Lower leg skin (tissue), 4 donors: Measurements from ENCODE around the gene ATG12. TPM values are rescaled to one million over a fixed set of nuclear protein-coding genes. Genes with fewer than 3 reads are reported as not detected.
"Not testable (repeated sequence)": the region's sequence is repeated elsewhere in the genome, so short reads cannot be mapped to it uniquely, and the experiment has no call there.

Experiments used
- DNase-seq, 2 donors: peaks; one replicate each; pipeline ENCODE4 v3.0.0-alpha.2; 2019; ENCODE audit warnings: low spot score in 2 of 2
- H3K4me3 ChIP-seq: fragments of 200-600 bp; sonication (generic); 2 replicates; pipeline ENCODE4 v1.5.1; 2017; ENCODE audit warnings: mild to moderate bottlenecking, low read depth; ENCODE audit not compliant: poor library complexity, severe bottlenecking
- CTCF ChIP-seq, 3 donors: fragments of 450-650 bp; IDR thresholded peaks; one replicate each; pipeline ENCODE4 v1.5.1; 2016; ENCODE audit warnings: antibody characterized with exemption in 3 of 3, mild to moderate bottlenecking in 3 of 3, moderate library complexity in 2 of 3
- POLR2A ChIP-seq, 2 donors: fragments of 450-650 bp; IDR thresholded peaks; one replicate each; pipeline ENCODE4 v1.6.1; 2016 to 2017; ENCODE audit warnings: antibody characterized with exemption in 2 of 2, mild to moderate bottlenecking in 1 of 2, moderate library complexity in 1 of 2
- WGBS, 2 donors: methylation state at CpG; one replicate each; pipeline ENCODE4 v1.1.5; 2018; 5-methylcytosine and 5-hydroxymethylcytosine counted together
- intact Hi-C: fragments of 100-400 bp; cut with DNase I; formaldehyde crosslinking; loops from one replicate; pipeline ENCODE4 v1.15.0; 2023; ENCODE audit warnings: low total_unique reads
- total RNA-seq, 4 donors: library from RNA; depleted of rRNA; stranded (reverse); fragments of >200 nt; gene quantifications; one replicate each; pipeline ENCODE4 v1.1.0, GENCODE V29; 2016

ATG12 gene
- total RNA-seq, 4 donors from 2014 or later = 29.7 to 52.7 (median 34.8) TPM

GRCh38 chr5:115811406-115811805 lies 30.0 kb downstream of the ATG12 start:
- intact Hi-C loops = no loop called here
- DNase-seq = no peak
- no peak overlapping the region for H3K4me3 ChIP-seq
- TF ChIP-seq POLR2A (IDR thresholded peaks at IDR 0.05) (no peak), CTCF (IDR thresholded peaks at IDR 0.05) (no peak)

- H3K4me3 ChIP-seq = no peak overlapping the region
- DNase-seq = no peak
- TF ChIP-seq POLR2A (IDR thresholded peaks at IDR 0.05) (no peak), CTCF (IDR thresholded peaks at IDR 0.05) (no peak)
- intact Hi-C loops = no loop called here
Measured at GRCh38 chr5:115810761-115811160, 30.6 kb downstream of the ATG12 start.

GRCh38 chr5:115809946-115810345 lies 31.4 kb downstream of the ATG12 start:
- TF ChIP-seq POLR2A (IDR thresholded peaks at IDR 0.05) (no peak), CTCF (IDR thresholded peaks at IDR 0.05) (no peak)
- 59 to 67% methylated on average over 2 of the region's 2 CpGs for whole genome bisulfite sequencing, 2 donors
- no peak for DNase-seq
- H3K4me3 ChIP-seq = no peak overlapping the region
- intact Hi-C loops = no loop called here

- DNase-seq, H3K4me3 ChIP-seq, intact Hi-C loops: not testable (repeated sequence)
- 90 to 98% methylated on average over 2 of the region's 2 CpGs for WGBS, 2 donors
Measured at GRCh38 chr5:115808066-115808465, 33.3 kb downstream of the ATG12 start.

GRCh38 chr5:115807654-115808052 lies 33.7 kb downstream of the ATG12 start:
- intact Hi-C loops = no loop called here
- no peak for DNase-seq
- 91 to 96% methylated on average over 2 of the region's 2 CpGs for WGBS, 2 donors
- H3K4me3 ChIP-seq = no peak overlapping the region
- TF ChIP-seq POLR2A (IDR thresholded peaks at IDR 0.05) (no peak), CTCF (IDR thresholded peaks at IDR 0.05) (no peak)

GRCh38 chr5:115806986-115807653 lies 34.2 kb downstream of the ATG12 start:
- intact Hi-C loops = no loop called here
- WGBS, 2 donors = 53 to 66% methylated on average over 2 of the region's 2 CpGs

More at GRCh38 chr5:115806986-115807653, 34.2 kb downstream of the ATG12 start:
- H3K4me3 ChIP-seq = no peak overlapping the region
- no peak for TF ChIP-seq CTCF (IDR thresholded peaks at IDR 0.05)
- no peak for TF ChIP-seq POLR2A (IDR thresholded peaks at IDR 0.05)
- no peak for DNase-seq
